Subcutaneous adipose tissue (tissue), 4 donors: ENCODE measurements around the gene CRACDL. TPM values are rescaled to one million over a fixed set of nuclear protein-coding genes. Genes with fewer than 3 reads are reported as not detected.

Experiments
- CTCF ChIP-seq: fragments of 450-650 bp; IDR thresholded peaks from one replicate; pipeline ENCODE4 v1.5.1; 2016; ENCODE audit warnings: low read depth, mild to moderate bottlenecking, control low read depth, antibody characterized with exemption, moderate library complexity
- total RNA-seq, 4 donors: library from RNA; depleted of rRNA; stranded (reverse); fragments of >200 nt; gene quantifications; one replicate each; pipeline ENCODE4 v1.1.0, GENCODE V29; 2016

CRACDL gene
- total RNA-seq, 4 donors from 2014 or later, result 1.4 to 8.3 (median 4.5) TPM

GRCh38 chr2:98891591-98891990 lies 44.4 kb downstream of the CRACDL start:
- TF ChIP-seq CTCF, result no peak

- no peak for TF ChIP-seq CTCF
Measured at GRCh38 chr2:98886066-98886554, 49.9 kb downstream of the CRACDL start.

- TF ChIP-seq CTCF, result no peak
Measured at GRCh38 chr2:98884658-98885057, 51.4 kb downstream of the CRACDL start.

- no peak for TF ChIP-seq CTCF
Measured at GRCh38 chr2:98883780-98884211, 52.2 kb downstream of the CRACDL start.

GRCh38 chr2:98882971-98883779 lies 52.9 kb downstream of the CRACDL start:
- no peak for TF ChIP-seq CTCF

GRCh38 chr2:98882368-98882767 lies 53.7 kb downstream of the CRACDL start:
- no peak for TF ChIP-seq CTCF

GRCh38 chr2:98881153-98881650 lies 54.8 kb downstream of the CRACDL start:
- TF ChIP-seq CTCF, result no peak
